Thyroid gland (tissue), 4 donors: ENCODE data around the gene SEC14L2.

ENCODE experiments used
- CTCF ChIP-seq, 6 experiments: fragments of 200-600 bp in 3 of 6; fragments of 450-650 bp in 3 of 6; sonication (generic) in 3 of 6; IDR thresholded peaks; one replicate each; pipeline ENCODE4 v1.5.1; 2016 to 2019; ENCODE audit warnings: antibody characterized with exemption in 6 of 6, mild to moderate bottlenecking in 2 of 6, inconsistent platforms in 1 of 6, moderate library complexity in 1 of 6
- POLR2A ChIP-seq, 2 donors: fragments of 450-650 bp; IDR thresholded peaks; one replicate each; pipeline ENCODE4 v1.6.1; 2017; ENCODE audit warnings: antibody characterized with exemption in 2 of 2, mild to moderate bottlenecking in 2 of 2, moderate library complexity in 1 of 2

- TF ChIP-seq POLR2A (IDR thresholded peaks at IDR 0.05) (no peak), CTCF (IDR thresholded peaks at IDR 0.05) (no peak)
Measured at GRCh38 chr22:30400159-30400558, 3.3 kb downstream of the SEC14L2 start.
